ENCODE results near the gene CIB2.

DNA sequence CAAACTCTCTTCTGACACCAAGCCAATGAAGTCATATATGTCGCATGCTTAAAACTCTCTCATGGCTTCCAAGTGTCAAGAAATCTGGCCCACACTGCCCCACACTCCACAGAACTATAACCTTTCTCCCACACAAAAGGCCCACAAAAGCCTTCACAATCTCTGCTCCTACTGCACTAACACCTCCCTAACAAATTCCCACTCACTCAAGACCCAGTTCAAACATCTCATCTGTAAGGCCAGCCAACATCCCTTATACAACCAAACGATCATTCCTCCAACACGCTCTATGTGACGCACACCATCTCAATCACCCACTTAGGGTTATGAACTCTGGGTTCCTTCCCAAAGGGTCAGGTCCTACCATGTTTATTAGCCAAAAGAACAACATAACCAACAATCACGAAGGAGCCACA lies 67.3 kb downstream of the CIB2 start:
- no peak for TF ChIP-seq POLR2A (IDR thresholded peaks at IDR 0.05)
- TF ChIP-seq CTCF (IDR thresholded peaks at IDR 0.05): no peak

Data from Peyer's patch (tissue), 4 donors.